A673 (cell line): Measurements from ENCODE around the gene ZDHHC6. TPM values are rescaled to one million over a fixed set of nuclear protein-coding genes. Genes with fewer than 3 reads are reported as not detected.

Source experiments
- BruUV-seq: library from RNA; stranded (reverse); fragments of 400-500 nt; replicated peaks from 2 replicates; lab custom pipeline; 2021; lab: Mats Ljungman, UMichigan
- CTCF ChIA-PET: fragments of 300-600 bp; sonication (Branson Sonifier 250); formaldehyde crosslinking; loops from one replicate; lab custom pipeline; 2022; ENCODE audit warnings: antibody characterized with exemption; lab: Charles Lee
- POLR2A ChIA-PET: fragments of 300-600 bp; sonication (Branson Sonifier 250); formaldehyde crosslinking; loops from one replicate; lab custom pipeline; 2022; ENCODE audit warnings: antibody characterized with exemption; ENCODE audit not compliant: low non-redundant PET; lab: Charles Lee
- DNase-seq: peaks from one replicate; pipeline ENCODE4 v3.0.0-alpha.2; 2015; ENCODE audit warnings: low spot score
- H3K27ac ChIP-seq: fragments of 200-600 bp; sonication (generic); 2 replicates; pipeline ENCODE4 v1.5.1; 2016; ENCODE audit warnings: mixed run types, low read depth, mild to moderate bottlenecking, mixed read lengths, antibody characterized with exemption, low read length; ENCODE audit not compliant: poor library complexity, severe bottlenecking
- H3K27me3 ChIP-seq: fragments of 200-600 bp; sonication (generic); replicated peaks from 2 replicates; pipeline ENCODE4 v1.6.1; 2017; ENCODE audit warnings: mixed run types, low read depth, mild to moderate bottlenecking, mixed read lengths, antibody characterized with exemption, low read length; ENCODE audit not compliant: insufficient read depth, poor library complexity
- H3K36me3 ChIP-seq: fragments of 200-600 bp; sonication (generic); 2 replicates; pipeline ENCODE4 v1.6.1; 2016; ENCODE audit warnings: mixed run types, mild to moderate bottlenecking, mixed read lengths, antibody characterized with exemption, low read length; ENCODE audit not compliant: insufficient read depth, poor library complexity, severe bottlenecking
- H3K4me1 ChIP-seq: fragments of 200-600 bp; sonication (generic); 2 replicates; pipeline ENCODE4 v1.6.1; 2017; ENCODE audit warnings: mixed run types, mild to moderate bottlenecking, mixed read lengths, antibody characterized with exemption, low read length; ENCODE audit not compliant: insufficient read depth, poor library complexity, severe bottlenecking
- H3K4me3 ChIP-seq: fragments of 200-600 bp; sonication (generic); 2 replicates; pipeline ENCODE4 v1.5.1; 2016; ENCODE audit warnings: low read depth, mixed run types, mild to moderate bottlenecking, mixed read lengths, low read length; ENCODE audit not compliant: poor library complexity, severe bottlenecking
- H3K9me3 ChIP-seq: fragments of 200-600 bp; sonication (generic); 2 replicates; pipeline ENCODE4 v1.6.1; 2016; ENCODE audit warnings: mixed run types, low read depth, mild to moderate bottlenecking, mixed read lengths, antibody characterized with exemption, low read length; ENCODE audit not compliant: poor library complexity, severe bottlenecking
- EZH2 ChIP-seq: fragments of 200-600 bp; sonication (generic); IDR thresholded peaks from 2 replicates; pipeline ENCODE4 v1.6.1; 2017; ENCODE audit warnings: borderline replicate concordance, low read depth, mild to moderate bottlenecking, mixed read lengths, antibody characterized with exemption, low read length; ENCODE audit not compliant: poor library complexity, severe bottlenecking
- intact Hi-C: fragments of 100-400 bp; cut with micrococcal nuclease; formaldehyde crosslinking; loops from one replicate; pipeline ENCODE4 v1.10.0; 2022; ENCODE audit not compliant: unreplicated experiment
- total RNA-seq: library from RNA; stranded (reverse); gene quantifications from 2 replicates; pipeline ENCODE4 v1.2.3, GENCODE V29; 2021
- TF ChIP-seq, protein P1 (sequence below): fragments of 300-800, 200-600 bp; sonication (generic); conservative IDR thresholded peaks from 2 replicates; pipeline ENCODE4 v1.5.1; 2017; ENCODE audit warnings: low read depth, mild to moderate bottlenecking, antibody characterized with exemption, low read length, moderate library complexity, mixed read lengths

ZDHHC6 gene
- total RNA-seq, 1 experiment from 2014 or later, result 38.8 TPM

DNA sequence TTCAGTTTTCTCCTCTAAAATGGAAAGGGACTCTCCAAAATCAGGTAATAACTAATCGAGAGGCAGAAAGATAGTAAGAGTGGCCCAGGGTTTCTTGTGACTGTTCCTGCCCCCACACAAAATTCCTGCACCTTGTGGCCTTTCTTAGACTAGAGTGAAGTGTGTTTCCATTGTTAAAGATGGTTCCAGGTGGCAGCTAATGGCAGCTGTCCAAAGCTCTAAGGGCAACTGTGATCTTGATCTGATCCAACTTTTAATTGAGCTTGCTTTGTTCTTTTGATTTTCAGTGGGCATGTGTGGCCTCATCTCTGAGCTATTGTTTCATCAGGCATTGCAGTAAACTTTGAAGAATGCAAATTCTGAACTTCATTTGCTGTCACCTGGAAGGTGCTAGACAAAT lies 53.4 kb downstream of the ZDHHC6 start:
- no TSS peak for BruUV-seq
- Histone ChIP-seq H3K4me1 (peaks cover 12% of the 10 kb centered on the region), H3K9me3 (no peaks in the 10 kb centered on the region), H3K36me3 (no peaks in the 10 kb centered on the region), H3K27me3 (no peaks in the 10 kb centered on the region), H3K27ac (no peak overlapping the region), H3K4me3 (no peak overlapping the region)
- no peak for DNase-seq
- TF ChIP-seq, protein P1, sequence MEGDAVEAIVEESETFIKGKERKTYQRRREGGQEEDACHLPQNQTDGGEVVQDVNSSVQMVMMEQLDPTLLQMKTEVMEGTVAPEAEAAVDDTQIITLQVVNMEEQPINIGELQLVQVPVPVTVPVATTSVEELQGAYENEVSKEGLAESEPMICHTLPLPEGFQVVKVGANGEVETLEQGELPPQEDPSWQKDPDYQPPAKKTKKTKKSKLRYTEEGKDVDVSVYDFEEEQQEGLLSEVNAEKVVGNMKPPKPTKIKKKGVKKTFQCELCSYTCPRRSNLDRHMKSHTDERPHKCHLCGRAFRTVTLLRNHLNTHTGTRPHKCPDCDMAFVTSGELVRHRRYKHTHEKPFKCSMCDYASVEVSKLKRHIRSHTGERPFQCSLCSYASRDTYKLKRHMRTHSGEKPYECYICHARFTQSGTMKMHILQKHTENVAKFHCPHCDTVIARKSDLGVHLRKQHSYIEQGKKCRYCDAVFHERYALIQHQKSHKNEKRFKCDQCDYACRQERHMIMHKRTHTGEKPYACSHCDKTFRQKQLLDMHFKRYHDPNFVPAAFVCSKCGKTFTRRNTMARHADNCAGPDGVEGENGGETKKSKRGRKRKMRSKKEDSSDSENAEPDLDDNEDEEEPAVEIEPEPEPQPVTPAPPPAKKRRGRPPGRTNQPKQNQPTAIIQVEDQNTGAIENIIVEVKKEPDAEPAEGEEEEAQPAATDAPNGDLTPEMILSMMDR, result no peak
- TF ChIP-seq EZH2, result no peak
- POLR2A ChIA-PET, result no interaction called here
- intact Hi-C loops, result no loop called here
- CTCF ChIA-PET, result no interaction called here

DNA sequence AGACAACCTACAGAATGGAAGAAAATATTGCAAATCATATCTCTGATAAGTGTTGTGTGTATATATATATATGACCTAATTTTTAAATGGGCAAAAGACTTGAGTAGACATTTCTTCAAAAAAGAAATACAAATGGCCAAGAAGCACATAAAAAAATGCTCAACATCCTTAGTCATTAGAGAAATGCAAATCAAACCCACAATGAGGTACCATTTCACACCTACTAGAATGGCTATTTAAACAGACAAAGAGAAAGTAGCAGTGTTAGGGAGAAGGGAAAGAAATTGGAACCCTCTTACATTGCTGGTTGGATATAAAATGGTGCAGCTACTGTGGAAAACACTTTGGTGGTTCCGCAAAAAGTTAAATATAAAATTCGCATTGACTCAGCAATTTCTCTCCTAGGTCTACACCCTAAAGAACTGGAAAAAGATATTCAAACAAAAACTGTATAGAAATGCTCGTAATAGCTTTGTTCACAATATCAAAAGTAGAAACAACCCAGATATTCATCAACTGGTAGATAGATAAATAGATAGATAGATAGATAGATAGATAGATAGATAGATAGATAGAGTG lies 56.5 kb downstream of the ZDHHC6 start:
- no peak for DNase-seq
- POLR2A ChIA-PET, result no interaction called here
- Histone ChIP-seq H3K36me3 (no peaks in the 10 kb centered on the region), H3K4me3 (no peak overlapping the region), H3K27ac (peak overlapping the region; percentile 76), H3K27me3 (no peaks in the 10 kb centered on the region), H3K9me3 (no peaks in the 10 kb centered on the region), H3K4me1 (peaks cover 12% of the 10 kb centered on the region)
- TF ChIP-seq, protein P1, result no peak
- no peak for TF ChIP-seq EZH2
- CTCF ChIA-PET, result no interaction called here
- BruUV-seq, result no TSS peak
- intact Hi-C loops, result no loop called here

DNA sequence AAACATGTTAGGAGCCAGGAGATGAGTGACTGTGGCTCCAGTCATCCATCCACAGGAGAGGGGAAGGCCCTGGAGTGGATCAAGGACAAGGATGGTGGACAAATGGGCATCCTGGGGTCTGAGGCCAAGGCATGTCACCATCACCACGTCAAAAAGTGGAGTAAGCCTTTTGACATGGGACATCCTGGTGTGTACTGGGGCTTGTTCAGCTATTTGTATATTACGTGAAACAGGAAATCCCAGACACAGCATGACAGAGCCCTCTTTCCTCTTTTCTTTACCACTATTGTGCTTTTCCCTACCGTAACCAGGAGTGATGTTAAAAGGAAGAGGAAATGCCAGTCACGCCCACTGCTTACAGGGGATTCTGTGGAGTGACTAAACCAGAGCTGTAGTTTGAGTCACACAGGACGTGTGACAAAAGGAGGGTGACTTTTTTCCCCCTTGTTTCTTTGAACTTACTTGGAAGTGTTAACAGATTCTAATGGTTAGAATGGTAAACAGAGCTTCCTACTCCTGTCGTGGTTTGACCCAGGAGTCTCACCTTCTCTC lies 57.4 kb downstream of the ZDHHC6 start:
- Histone ChIP-seq H3K4me1 (peaks cover 12% of the 10 kb centered on the region), H3K4me3 (no peak overlapping the region), H3K27ac (peak overlapping the region; percentile 76), H3K27me3 (no peaks in the 10 kb centered on the region), H3K36me3 (no peaks in the 10 kb centered on the region), H3K9me3 (no peaks in the 10 kb centered on the region)
- ChIA-PET POLR2A (interaction anchor here (0.7 kb wide), 1 partner anchor 25 kb away, joined by 3 read pairs; no protein-coding TSS in a partner anchor), CTCF (no interaction called here)
- DNase-seq, result peak; percentile 96
- TF ChIP-seq EZH2, result no peak
- TF ChIP-seq, protein P1, result no peak
- BruUV-seq, result no TSS peak
- intact Hi-C loops, result no loop called here
